Lung (tissue), 12 donors: ENCODE results near the gene XCL2. TPM values are rescaled to one million over a fixed set of nuclear protein-coding genes. Genes with fewer than 3 reads are reported as not detected.

Source experiments
- ATAC-seq: fragments of 200-7000 bp; cut with Tn5 transposase; one replicate; pipeline ENCODE4 v1.9.1; 2020; ENCODE audit warnings: moderate number of reproducible peaks; ENCODE audit not compliant: insufficient read depth, low FRiP score
- DNase-seq, 3 donors: peaks; one replicate each; pipeline ENCODE4 v3.0.0-alpha.2; 2013 to 2017
- H3K27ac ChIP-seq, 2 donors: one replicate each; pipeline ENCODE4 v1.5.1; 2013; ENCODE audit warnings: mild to moderate bottlenecking in 2 of 2, moderate library complexity in 2 of 2, control low read depth in 1 of 2, inconsistent platforms in 1 of 2, low read depth in 1 of 2, low read length in 1 of 2
- H3K27me3 ChIP-seq, 3 donors: one replicate each; pipeline ENCODE4 v1.5.1; 2013; ENCODE audit warnings: low read length in 2 of 3; ENCODE audit not compliant: control insufficient read depth in 3 of 3, insufficient read depth in 3 of 3
- H3K36me3 ChIP-seq, 4 donors: one replicate each; pipeline ENCODE4 v1.5.1; 2013; ENCODE audit warnings: low read length in 4 of 4, mild to moderate bottlenecking in 1 of 4, moderate library complexity in 1 of 4; ENCODE audit not compliant: control insufficient read depth in 4 of 4, insufficient read depth in 4 of 4
- H3K4me1 ChIP-seq, 5 donors: one replicate each; pipeline ENCODE4 v1.5.1; 2013; ENCODE audit warnings: low read length in 5 of 5, mild to moderate bottlenecking in 2 of 5, moderate library complexity in 1 of 5; ENCODE audit not compliant: control insufficient read depth in 5 of 5, insufficient read depth in 5 of 5
- H3K4me3 ChIP-seq: one replicate; pipeline ENCODE4 v1.5.1; 2013; ENCODE audit warnings: mild to moderate bottlenecking, control low read depth, moderate library complexity
- H3K9ac ChIP-seq, 2 donors: one replicate each; pipeline ENCODE4 v1.5.1; 2013; ENCODE audit warnings: low read length in 2 of 2, control low read depth in 1 of 2; ENCODE audit not compliant: insufficient read depth in 1 of 2
- H3K9me3 ChIP-seq, 4 donors: one replicate each; pipeline ENCODE4 v1.5.1; 2013; ENCODE audit warnings: low read length in 3 of 4, mild to moderate bottlenecking in 1 of 4, moderate library complexity in 1 of 4; ENCODE audit not compliant: control insufficient read depth in 4 of 4, insufficient read depth in 3 of 4
- WGBS, 2 donors: extraction: QIAGEN DNeasy Blood & Tissue Kit; methylation state at CpG; one replicate each; pipeline ENCODE4 v1.1.7; 2013; 5-methylcytosine and 5-hydroxymethylcytosine counted together
- polyA plus RNA-seq, 2 donors: library from polyadenylated mRNA; stranded (reverse); fragments of 200-250 nt; gene quantifications; one replicate each; pipeline ENCODE4 v1.2.1, GENCODE V29; 2013
- total RNA-seq, 2 donors: library from RNA; depleted of rRNA in 1 of 2; stranded (reverse); fragments of >200 nt in 1 of 2; gene quantifications; one replicate each; pipeline ENCODE4 v1.2.1, GENCODE V29; 2014 to 2021
- TF ChIP-seq, protein P1 (sequence below): IDR thresholded peaks from 2 replicates; pipeline ENCODE4 v1.5.1; 2012; ENCODE audit warnings: mild to moderate bottlenecking; ENCODE audit errors: control extremely low read depth, extremely low read depth
- donor health status: control.
- donor health status: control.
- donor health status: Bipolar disorder and iron deficiency.
- donor health status: healthy.
- donor health status: DM: yes; HTN: yes; CAD: no.

Gene XCL2
- total and polyA plus RNA-seq, 4 donors, result 0.41 to 4.6 (median 0.92) TPM

DNA sequence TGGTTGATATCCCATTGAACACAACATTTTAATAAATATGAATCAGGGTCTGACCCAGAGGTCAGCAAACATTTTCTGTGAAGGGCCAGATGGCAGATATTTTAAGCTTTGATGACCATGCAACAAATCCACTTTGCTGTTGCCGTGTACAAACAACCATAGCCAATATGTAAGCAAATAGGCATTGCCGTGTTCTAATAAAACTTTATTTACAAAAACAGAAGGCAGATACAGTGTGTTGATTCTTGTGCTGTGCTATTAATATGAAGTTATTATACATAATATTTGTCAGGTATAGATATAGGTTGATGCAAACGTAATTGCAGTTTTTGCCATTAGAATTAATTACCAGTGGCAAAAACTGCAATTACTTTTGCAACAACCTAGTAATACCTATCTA, 23.8 kb upstream of the XCL2 start:
- Histone ChIP-seq H3K4me3 (no peak overlapping the region), H3K36me3 (no peaks in the 10 kb centered on the region), H3K9me3 (no peaks in the 10 kb centered on the region), H3K27me3 (no peaks in the 10 kb centered on the region), H3K27ac (no peak overlapping the region), H3K4me1 (no peaks in the 10 kb centered on the region), H3K9ac (no peak overlapping the region)
- ATAC-seq (no peak), DNase-seq (no peak)
- 97% methylated on average over 3 of the region's 3 CpGs for WGBS, 2 donors
- TF ChIP-seq, protein P1, sequence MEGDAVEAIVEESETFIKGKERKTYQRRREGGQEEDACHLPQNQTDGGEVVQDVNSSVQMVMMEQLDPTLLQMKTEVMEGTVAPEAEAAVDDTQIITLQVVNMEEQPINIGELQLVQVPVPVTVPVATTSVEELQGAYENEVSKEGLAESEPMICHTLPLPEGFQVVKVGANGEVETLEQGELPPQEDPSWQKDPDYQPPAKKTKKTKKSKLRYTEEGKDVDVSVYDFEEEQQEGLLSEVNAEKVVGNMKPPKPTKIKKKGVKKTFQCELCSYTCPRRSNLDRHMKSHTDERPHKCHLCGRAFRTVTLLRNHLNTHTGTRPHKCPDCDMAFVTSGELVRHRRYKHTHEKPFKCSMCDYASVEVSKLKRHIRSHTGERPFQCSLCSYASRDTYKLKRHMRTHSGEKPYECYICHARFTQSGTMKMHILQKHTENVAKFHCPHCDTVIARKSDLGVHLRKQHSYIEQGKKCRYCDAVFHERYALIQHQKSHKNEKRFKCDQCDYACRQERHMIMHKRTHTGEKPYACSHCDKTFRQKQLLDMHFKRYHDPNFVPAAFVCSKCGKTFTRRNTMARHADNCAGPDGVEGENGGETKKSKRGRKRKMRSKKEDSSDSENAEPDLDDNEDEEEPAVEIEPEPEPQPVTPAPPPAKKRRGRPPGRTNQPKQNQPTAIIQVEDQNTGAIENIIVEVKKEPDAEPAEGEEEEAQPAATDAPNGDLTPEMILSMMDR, result no peak

- no peaks in the 10 kb centered on the region for H3K9me3 ChIP-seq
- H3K4me3 ChIP-seq, result no peak overlapping the region
- ATAC-seq (no peak), DNase-seq (no peak)
- H3K36me3 ChIP-seq, result no peaks in the 10 kb centered on the region
- no peak overlapping the region for H3K27ac ChIP-seq
- TF ChIP-seq, protein P1, result no peak
- H3K4me1 ChIP-seq, result no peaks in the 10 kb centered on the region
- WGBS, 2 donors, result 27 to 75% methylated on average over 1 of the region's 1 CpG
- H3K27me3 ChIP-seq, result no peaks in the 10 kb centered on the region
- H3K9ac ChIP-seq, result no peak overlapping the region
Measured at GRCh38 chr1:168567007-168567406, 23.2 kb upstream of the XCL2 start.

- Histone ChIP-seq H3K27me3 (no peaks in the 10 kb centered on the region), H3K36me3 (no peaks in the 10 kb centered on the region), H3K9me3 (no peaks in the 10 kb centered on the region), H3K4me3 (no peak overlapping the region), H3K27ac (no peak overlapping the region), H3K4me1 (no peaks in the 10 kb centered on the region), H3K9ac (no peak overlapping the region)
- no peak for DNase-seq
- no peak for ATAC-seq
- 29 to 42% methylated on average over 4 of the region's 4 CpGs for WGBS, 2 donors
- TF ChIP-seq, protein P1, result no peak
Measured at GRCh38 chr1:168565825-168566224, 22.0 kb upstream of the XCL2 start.

DNA sequence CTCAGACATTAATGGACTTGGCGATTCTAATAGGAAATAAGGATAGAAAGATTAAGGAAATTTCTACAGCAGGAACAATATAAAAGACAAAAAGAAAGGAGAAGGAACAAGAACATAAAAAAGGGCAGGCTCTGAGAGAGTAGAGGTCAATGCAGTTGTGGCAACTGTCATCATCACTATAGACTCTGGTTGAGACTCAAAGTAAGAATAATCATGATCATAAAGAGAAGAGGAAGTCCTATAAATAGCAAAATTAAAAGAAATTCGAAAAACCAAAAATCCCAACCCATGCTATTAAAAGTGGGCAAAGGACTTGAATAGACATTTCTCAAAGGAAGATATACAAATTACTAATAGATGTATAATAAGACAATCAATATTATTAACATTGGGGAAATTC, 18.2 kb upstream of the XCL2 start:
- H3K27me3 ChIP-seq, result no peaks in the 10 kb centered on the region
- no peak for ATAC-seq
- 63 to 80% methylated on average over 2 of the region's 2 CpGs for WGBS, 2 donors
- no peaks in the 10 kb centered on the region for H3K36me3 ChIP-seq
- no peak overlapping the region for H3K4me3 ChIP-seq
- H3K4me1 ChIP-seq, result no peaks in the 10 kb centered on the region
- H3K9ac ChIP-seq, result no peak overlapping the region
- no peaks in the 10 kb centered on the region for H3K9me3 ChIP-seq
- no peak for DNase-seq
- TF ChIP-seq, protein P1, result no peak
- no peak overlapping the region for H3K27ac ChIP-seq
